A673 (cell line): ENCODE measurements around the gene GPR62.

ENCODE experiments used
- EZH2 ChIP-seq: fragments of 200-600 bp; sonication (generic); IDR thresholded peaks from 2 replicates; pipeline ENCODE4 v1.6.1; 2017; ENCODE audit warnings: borderline replicate concordance, low read depth, mild to moderate bottlenecking, mixed read lengths, antibody characterized with exemption, low read length; ENCODE audit not compliant: poor library complexity, severe bottlenecking
- TF ChIP-seq, protein P1 (sequence below): fragments of 300-800, 200-600 bp; sonication (generic); conservative IDR thresholded peaks from 2 replicates; pipeline ENCODE4 v1.5.1; 2017; ENCODE audit warnings: low read depth, mild to moderate bottlenecking, antibody characterized with exemption, low read length, moderate library complexity, mixed read lengths

DNA sequence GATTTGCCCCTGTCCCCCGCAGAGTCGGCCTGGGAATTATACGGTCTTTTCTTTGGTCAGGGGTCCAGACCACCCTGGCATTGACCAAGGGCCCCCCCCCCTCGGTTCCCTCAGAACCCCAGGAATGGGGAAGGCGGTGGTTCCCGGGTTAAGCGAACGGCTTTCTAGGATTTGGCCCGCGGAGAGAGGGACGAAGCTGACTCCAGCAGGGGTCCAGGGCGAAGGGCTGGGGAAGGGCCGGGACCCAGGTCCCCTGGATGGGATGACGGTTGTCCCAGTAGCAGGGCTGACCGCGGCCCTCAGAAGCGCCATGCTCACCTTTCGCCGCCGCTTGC lies 13.8 kb upstream of the GPR62 start:
- TF ChIP-seq, protein P1, sequence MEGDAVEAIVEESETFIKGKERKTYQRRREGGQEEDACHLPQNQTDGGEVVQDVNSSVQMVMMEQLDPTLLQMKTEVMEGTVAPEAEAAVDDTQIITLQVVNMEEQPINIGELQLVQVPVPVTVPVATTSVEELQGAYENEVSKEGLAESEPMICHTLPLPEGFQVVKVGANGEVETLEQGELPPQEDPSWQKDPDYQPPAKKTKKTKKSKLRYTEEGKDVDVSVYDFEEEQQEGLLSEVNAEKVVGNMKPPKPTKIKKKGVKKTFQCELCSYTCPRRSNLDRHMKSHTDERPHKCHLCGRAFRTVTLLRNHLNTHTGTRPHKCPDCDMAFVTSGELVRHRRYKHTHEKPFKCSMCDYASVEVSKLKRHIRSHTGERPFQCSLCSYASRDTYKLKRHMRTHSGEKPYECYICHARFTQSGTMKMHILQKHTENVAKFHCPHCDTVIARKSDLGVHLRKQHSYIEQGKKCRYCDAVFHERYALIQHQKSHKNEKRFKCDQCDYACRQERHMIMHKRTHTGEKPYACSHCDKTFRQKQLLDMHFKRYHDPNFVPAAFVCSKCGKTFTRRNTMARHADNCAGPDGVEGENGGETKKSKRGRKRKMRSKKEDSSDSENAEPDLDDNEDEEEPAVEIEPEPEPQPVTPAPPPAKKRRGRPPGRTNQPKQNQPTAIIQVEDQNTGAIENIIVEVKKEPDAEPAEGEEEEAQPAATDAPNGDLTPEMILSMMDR, result no peak
- TF ChIP-seq EZH2, result no peak
